Osteoblast (primary cell): ENCODE results near the gene UCP3. TPM values are rescaled to one million over a fixed set of nuclear protein-coding genes. Genes with fewer than 3 reads are reported as not detected.

Experiments
- DNase-seq: peaks from one replicate; pipeline ENCODE4 v3.0.0; 2011; ENCODE audit warnings: low spot score, mixed read lengths; ENCODE audit not compliant: insufficient read length; ENCODE audit errors: missing footprints
- H2AFZ ChIP-seq: 2 replicates; pipeline ENCODE4 v1.6.0; 2011; ENCODE audit warnings: mild to moderate bottlenecking, low read length
- H3K27ac ChIP-seq: 2 replicates; pipeline ENCODE4 v1.5.1; 2011; ENCODE audit warnings: mild to moderate bottlenecking, low read depth, low read length, moderate library complexity
- H3K27me3 ChIP-seq: 2 replicates; pipeline ENCODE4 v1.6.0; 2012; ENCODE audit warnings: mild to moderate bottlenecking, control low read depth, inconsistent platforms, low read length, moderate library complexity; ENCODE audit not compliant: insufficient read depth
- H3K36me3 ChIP-seq: 2 replicates; pipeline ENCODE4 v1.5.1; 2011; ENCODE audit warnings: mild to moderate bottlenecking, low read length, control low read depth, moderate library complexity; ENCODE audit not compliant: insufficient read depth
- H3K4me1 ChIP-seq: 2 replicates; pipeline ENCODE4 v1.5.1; 2011; ENCODE audit warnings: mild to moderate bottlenecking, low read length, control low read depth, moderate library complexity; ENCODE audit not compliant: insufficient read depth
- H3K4me2 ChIP-seq: 2 replicates; pipeline ENCODE4 v1.6.0; 2011; ENCODE audit warnings: mild to moderate bottlenecking, low read length; ENCODE audit not compliant: insufficient read depth
- H3K4me3 ChIP-seq: fragments of 200-600 bp; sonication (generic); 3 replicates; pipeline ENCODE4 v1.5.1; 2012; ENCODE audit warnings: mild to moderate bottlenecking, low read length, inconsistent platforms; ENCODE audit not compliant: insufficient read depth
- H3K79me2 ChIP-seq: 2 replicates; pipeline ENCODE4 v1.6.0; 2012; ENCODE audit warnings: mild to moderate bottlenecking, low read length, control low read depth, inconsistent platforms; ENCODE audit not compliant: insufficient read depth
- H3K9me3 ChIP-seq: 2 replicates; pipeline ENCODE4 v1.5.1; 2011; ENCODE audit warnings: low read depth, low read length, control low read depth
- H4K20me1 ChIP-seq: 2 replicates; pipeline ENCODE4 v1.6.0; 2012; ENCODE audit warnings: mild to moderate bottlenecking, low read length, control low read depth; ENCODE audit not compliant: insufficient read depth
- CTCF ChIP-seq: IDR thresholded peaks from 2 replicates; pipeline ENCODE4 v1.5.1; 2011; ENCODE audit warnings: mild to moderate bottlenecking, low read depth, low read length, moderate library complexity; ENCODE audit errors: extremely low read depth
- total RNA-seq: library from RNA; depleted of rRNA; stranded (reverse); fragments of >200 nt; gene quantifications from 2 replicates; pipeline ENCODE4 v1.2.3, GENCODE V29; 2012

UCP3 gene
- under 0.01 and 0.59 TPM in 2 replicates for total RNA-seq

- Histone ChIP-seq H3K4me2 (no peak within 1 kb of the TSS), H2AFZ (no peak within 1 kb of the TSS)
- DNase-seq, result no peak
Observed at GRCh38 chr11:74008373-74009229, at the start of gene UCP3. TSS of gene UCP3 (minus strand) at chr11:74009085. CDS start at chr11:74007042, 2,043 bp downstream.

GRCh38 chr11:74057249-74058151, 48.6 kb upstream of the UCP3 start:
- H3K4me2 ChIP-seq, result no peak overlapping the region
- peaks cover 3% of the 10 kb centered on the region for H3K36me3 ChIP-seq
- DNase-seq, result peak; percentile 85
- no peak overlapping the region for H2AFZ ChIP-seq
- H4K20me1 ChIP-seq, result no peaks in the 10 kb centered on the region
- H3K4me1 ChIP-seq, result peaks cover 10% of the 10 kb centered on the region
- TF ChIP-seq CTCF, result no peak
- H3K27ac ChIP-seq, result no peak overlapping the region
- H3K4me3 ChIP-seq, result no peak overlapping the region
- no peaks in the 10 kb centered on the region for H3K79me2 ChIP-seq
- H3K27me3 ChIP-seq, result no peaks in the 10 kb centered on the region
- no peaks in the 10 kb centered on the region for H3K9me3 ChIP-seq

More at GRCh38 chr11:74008373-74009229, at the start of gene UCP3:
- Histone ChIP-seq H3K36me3 (peaks cover 5% of the 10 kb centered on the region), H3K4me3 (no peak within 1 kb of the TSS), H3K9me3 (no peaks in the 10 kb centered on the region), H3K79me2 (no peaks in the 10 kb centered on the region), H3K4me1 (peaks cover 6% of the 10 kb centered on the region), H3K27ac (no peak within 1 kb of the TSS), H4K20me1 (no peaks in the 10 kb centered on the region), H3K27me3 (no peaks in the 10 kb centered on the region)
- TF ChIP-seq CTCF, result no peak

- Histone ChIP-seq H3K27ac (peak overlapping the region; percentile 27), H3K4me2 (no peak overlapping the region), H3K4me3 (no peak overlapping the region), H3K79me2 (no peaks in the 10 kb centered on the region), H2AFZ (no peak overlapping the region), H4K20me1 (no peaks in the 10 kb centered on the region), H3K27me3 (no peaks in the 10 kb centered on the region), H3K9me3 (no peaks in the 10 kb centered on the region), H3K36me3 (peaks cover 3% of the 10 kb centered on the region), H3K4me1 (peaks cover 10% of the 10 kb centered on the region)
- TF ChIP-seq CTCF, result no peak
- DNase-seq, result peak; percentile 65
Observed at GRCh38 chr11:74055938-74056337, 47.1 kb upstream of the UCP3 start.
